H9 (cell line): ENCODE measurements around the gene SLC12A8. TPM values are rescaled to one million over a fixed set of nuclear protein-coding genes. Genes with fewer than 3 reads are reported as not detected.

Source experiments
- DNase-seq: peaks from one replicate; pipeline ENCODE4 v3.0.0-alpha.2; 2017
- H2AFZ ChIP-seq: one replicate; pipeline ENCODE4 v1.6.1; 2013; ENCODE audit warnings: mild to moderate bottlenecking, low read length, control low read depth, moderate library complexity
- H2AK5ac ChIP-seq: 2 replicates; pipeline ENCODE4 v1.6.1; 2013; ENCODE audit warnings: low read length, control low read depth, mixed read lengths; ENCODE audit not compliant: insufficient read length
- H2BK120ac ChIP-seq: one replicate; pipeline ENCODE4 v1.6.1; 2013; ENCODE audit warnings: low read depth, mild to moderate bottlenecking, low read length, control low read depth, inconsistent platforms; ENCODE audit not compliant: poor library complexity, severe bottlenecking
- H2BK12ac ChIP-seq: 2 replicates; pipeline ENCODE4 v1.6.1; 2013; ENCODE audit warnings: low read length, control low read depth, mixed read lengths, low read depth; ENCODE audit not compliant: insufficient read length
- H2BK15ac ChIP-seq: 2 replicates; pipeline ENCODE4 v1.6.1; 2013; ENCODE audit warnings: low read depth, low read length, control low read depth
- H2BK20ac ChIP-seq: one replicate; pipeline ENCODE4 v1.6.1; 2013; ENCODE audit warnings: low read depth, mild to moderate bottlenecking, low read length, control low read depth, inconsistent platforms; ENCODE audit not compliant: poor library complexity, severe bottlenecking
- H2BK5ac ChIP-seq: 2 replicates; pipeline ENCODE4 v1.6.1; 2013; ENCODE audit warnings: low read length, control low read depth, mixed read lengths; ENCODE audit not compliant: insufficient read length
- H3K14ac ChIP-seq: 2 replicates; pipeline ENCODE4 v1.6.1; 2013; ENCODE audit warnings: low read length, control low read depth; ENCODE audit not compliant: insufficient read depth
- H3K18ac ChIP-seq: 2 replicates; pipeline ENCODE4 v1.6.1; 2013; ENCODE audit warnings: low read depth, mild to moderate bottlenecking, mixed read lengths, low read length, control low read depth; ENCODE audit not compliant: insufficient read length
- H3K23ac ChIP-seq: 2 replicates; pipeline ENCODE4 v1.6.1; 2013; ENCODE audit warnings: low read length, control low read depth, mixed read lengths, low read depth; ENCODE audit not compliant: insufficient read length
- H3K23me2 ChIP-seq: 2 replicates; pipeline ENCODE4 v1.6.1; 2013; ENCODE audit warnings: low read depth, mild to moderate bottlenecking, mixed read lengths, low read length, control low read depth; ENCODE audit not compliant: insufficient read length, poor library complexity, severe bottlenecking
- H3K27ac ChIP-seq: 2 replicates; pipeline ENCODE4 v1.5.1; 2013; ENCODE audit warnings: low read length, control low read depth, mixed read lengths, low read depth; ENCODE audit not compliant: insufficient read length
- H3K27me3 ChIP-seq: 2 replicates; pipeline ENCODE4 v1.6.1; 2013; ENCODE audit warnings: low read length, control low read depth, inconsistent platforms; ENCODE audit not compliant: insufficient read depth
- H3K4ac ChIP-seq: 2 replicates; pipeline ENCODE4 v1.6.1; 2013; ENCODE audit warnings: low read depth, mild to moderate bottlenecking, control low read depth, inconsistent platforms, low read length, moderate library complexity
- H3K4me1 ChIP-seq: 2 replicates; pipeline ENCODE4 v1.6.1; 2013; ENCODE audit warnings: low read length, control low read depth, inconsistent platforms; ENCODE audit not compliant: insufficient read depth
- H3K4me2 ChIP-seq: 2 replicates; pipeline ENCODE4 v1.6.1; 2013; ENCODE audit warnings: low read length, control low read depth, mixed read lengths; ENCODE audit not compliant: insufficient read length, insufficient read depth
- H3K56ac ChIP-seq: 2 replicates; pipeline ENCODE4 v1.6.1; 2013; ENCODE audit warnings: low read depth, mild to moderate bottlenecking, mixed read lengths, low read length, control low read depth; ENCODE audit not compliant: insufficient read length
- H3K79me1 ChIP-seq: 2 replicates; pipeline ENCODE4 v1.6.1; 2013; ENCODE audit warnings: low read depth, mild to moderate bottlenecking, moderate library complexity, low read length, control low read depth, inconsistent platforms; ENCODE audit not compliant: insufficient read depth, poor library complexity, severe bottlenecking
- H3K79me2 ChIP-seq: 2 replicates; pipeline ENCODE4 v1.6.1; 2013; ENCODE audit warnings: low read length, control low read depth, inconsistent platforms; ENCODE audit not compliant: insufficient read depth
- H3K9ac ChIP-seq: 2 replicates; pipeline ENCODE4 v1.6.1; 2013; ENCODE audit warnings: low read length, control low read depth, mixed read lengths; ENCODE audit not compliant: insufficient read length; ENCODE audit errors: extremely low read depth
- H3K9me3 ChIP-seq: one replicate; pipeline ENCODE4 v1.6.1; 2013; ENCODE audit warnings: low read depth, low read length, inconsistent platforms; ENCODE audit not compliant: control insufficient read depth
- H3T11ph ChIP-seq: one replicate; pipeline ENCODE4 v1.6.1; 2013; ENCODE audit warnings: mild to moderate bottlenecking, low read length, control low read depth, inconsistent platforms
- H4K20me1 ChIP-seq: one replicate; pipeline ENCODE4 v1.6.1; 2013; ENCODE audit not compliant: control insufficient read depth, insufficient read length, insufficient read depth
- H4K5ac ChIP-seq: 2 replicates; pipeline ENCODE4 v1.6.1; 2013; ENCODE audit warnings: low read depth, mild to moderate bottlenecking, mixed read lengths, low read length, control low read depth; ENCODE audit not compliant: insufficient read length
- H4K8ac ChIP-seq: replicated peaks from 2 replicates; pipeline ENCODE4 v1.6.1; 2013; ENCODE audit warnings: low read length, control low read depth, mixed read lengths, low read depth; ENCODE audit not compliant: insufficient read length
- H4K91ac ChIP-seq: 2 replicates; pipeline ENCODE4 v1.6.1; 2013; ENCODE audit warnings: low read depth, mild to moderate bottlenecking, moderate library complexity, mixed read lengths, low read length, control low read depth; ENCODE audit not compliant: insufficient read length
- H3K27ac Mint-ChIP-seq, 3 experiments: 2 replicates in 2 of 3; 3 replicates in 1 of 3; pipeline ENCODE4 v1.8.0; 2020 to 2021; ENCODE audit warnings: mixed read lengths in 3 of 3, mild to moderate bottlenecking in 1 of 3, moderate library complexity in 1 of 3
- H3K27me3 Mint-ChIP-seq: 2 replicates; pipeline ENCODE4 v1.8.0; 2021; ENCODE audit warnings: low read depth, mild to moderate bottlenecking, moderate library complexity, mixed read lengths
- H3K36me3 Mint-ChIP-seq, 3 experiments: 2 replicates in 2 of 3; 3 replicates in 1 of 3; pipeline ENCODE4 v1.8.0; 2020 to 2021; ENCODE audit warnings: low read depth in 3 of 3, mixed read lengths in 3 of 3; ENCODE audit not compliant: insufficient read depth in 1 of 3
- H3K4me1 Mint-ChIP-seq, 2 experiments: 2 replicates each; pipeline ENCODE4 v1.8.0; 2020; ENCODE audit warnings: mixed read lengths in 2 of 2
- H3K4me3 Mint-ChIP-seq, 2 experiments: 2 replicates in 1 of 2; 3 replicates in 1 of 2; pipeline ENCODE4 v1.8.0; 2020 to 2021; ENCODE audit warnings: mild to moderate bottlenecking in 2 of 2, mixed read lengths in 2 of 2, moderate library complexity in 1 of 2
- H3K9me3 Mint-ChIP-seq, 2 experiments: 2 replicates in 1 of 2; 3 replicates in 1 of 2; pipeline ENCODE4 v1.8.0; 2020; ENCODE audit warnings: mild to moderate bottlenecking in 2 of 2, mixed read lengths in 2 of 2, moderate library complexity in 1 of 2
- CTCF ChIP-seq: fragments of 200-600 bp; sonication (generic); conservative IDR thresholded peaks from 3 replicates; pipeline ENCODE4 v1.8.0; 2021; ENCODE audit warnings: antibody characterized with exemption, mild to moderate bottlenecking
- WGBS: extraction: QIAGEN DNeasy Blood & Tissue Kit; methylation state at CpG from one replicate; pipeline ENCODE4 v1.1.7; 2013; ENCODE audit warnings: missing lambda C conversion rate, low lambda C conversion rate, mixed read lengths; ENCODE audit not compliant: insufficient read length; ENCODE audit errors: extremely low coverage; 5-methylcytosine and 5-hydroxymethylcytosine counted together
- total RNA-seq: library from RNA; stranded (reverse); gene quantifications from 2 replicates; pipeline ENCODE4 v1.2.1, GENCODE V29; 2021

SLC12A8 gene
- total RNA-seq, 1 experiment from 2014 or later: 8.2 TPM

GRCh38 chr3:125191256-125191655 lies 21.3 kb downstream of the SLC12A8 start:
- H4K20me1 ChIP-seq: no peaks in the 10 kb centered on the region
- Mint-ChIP-seq H3K9me3 (peaks cover 0 to 3% of the 10 kb centered on the region in 2 experiments; a peak in 2 of 5 replicates), H3K4me1 (peaks cover 69 to 70% of the 10 kb centered on the region in 2 experiments), H3K36me3 (peaks cover 14 to 18% (median 17%) of the 10 kb centered on the region in 3 experiments), H3K4me3 (no peak overlapping the region), H3K27ac (no peak overlapping the region), H3K27me3 (no peaks in the 10 kb centered on the region)
- H2BK20ac ChIP-seq: no peak overlapping the region
- H3K4ac ChIP-seq: no peak overlapping the region
- no peak overlapping the region for H4K8ac ChIP-seq
- H3K27ac ChIP-seq: no peak overlapping the region
- H2BK120ac ChIP-seq: no peak overlapping the region
- H3K4me1 ChIP-seq: peaks cover 15% of the 10 kb centered on the region
- no peak for DNase-seq
- H3K4me2 ChIP-seq: no peak overlapping the region
- no peak for TF ChIP-seq CTCF
- H3K23ac ChIP-seq: no peak overlapping the region
- no peak overlapping the region for H3K9ac ChIP-seq
- no peak overlapping the region for H2AK5ac ChIP-seq
- no peaks in the 10 kb centered on the region for H3K79me2 ChIP-seq
- H2AFZ ChIP-seq: no peak overlapping the region
- H3T11ph ChIP-seq: no peak overlapping the region
- no peaks in the 10 kb centered on the region for H3K9me3 ChIP-seq
- no peak overlapping the region for H3K18ac ChIP-seq
- no peaks in the 10 kb centered on the region for H3K27me3 ChIP-seq
- no CpG with 5 or more reads among the region's 4 CpGs for WGBS
- H3K56ac ChIP-seq: no peak overlapping the region
- no peak overlapping the region for H3K14ac ChIP-seq
- H2BK15ac ChIP-seq: no peak overlapping the region
- H2BK12ac ChIP-seq: no peak overlapping the region
- no peaks in the 10 kb centered on the region for H3K23me2 ChIP-seq
- no peaks in the 10 kb centered on the region for H3K79me1 ChIP-seq
- H4K5ac ChIP-seq: no peak overlapping the region
- H2BK5ac ChIP-seq: no peak overlapping the region
- no peak overlapping the region for H4K91ac ChIP-seq
